ENCODE data around the gene IL1RL1.
"Not testable (repeated sequence)": the region's sequence is repeated elsewhere in the genome, so short reads cannot be mapped to it uniquely, and the experiment has no call there.

The IL1RL1 gene

GRCh38 chr2:102318437-102318836 is 7.1 kb downstream of the IL1RL1 start:
- H3K4me2 ChIP-seq (ENCODE audit: low read length) = no peak overlapping the region
- H3K9ac ChIP-seq (ENCODE audit: low read length) = no peak overlapping the region
- no CpG with 5 or more reads among the region's 2 CpGs for WGBS (ENCODE audit: extremely low coverage, insufficient coverage, insufficient read length)
- H3K79me2 ChIP-seq (ENCODE audit: control insufficient read depth, insufficient read depth, low read length, poor library complexity) = no peaks in the 10 kb centered on the region
- no peak overlapping the region for H3K4ac ChIP-seq (ENCODE audit: low read depth, low read length)
- H2BK12ac ChIP-seq (ENCODE audit: low read length) = no peak overlapping the region
- peaks cover 4% of the 10 kb centered on the region for H3K9me3 ChIP-seq (ENCODE audit: insufficient read depth, low read depth, low read length)
- no peaks in the 10 kb centered on the region for H3K79me1 ChIP-seq (ENCODE audit: low read length)
- H2AK5ac ChIP-seq (ENCODE audit: low read length) = no peak overlapping the region
- no peak overlapping the region for H4K8ac ChIP-seq (ENCODE audit: low read depth, low read length)
- DNase-seq = no peak
- H2BK5ac ChIP-seq (ENCODE audit: low read depth, low read length, poor library complexity) = no peak overlapping the region
- H4K91ac ChIP-seq (ENCODE audit: low read depth, low read length) = no peak overlapping the region
- H3K4me1 ChIP-seq (ENCODE audit: control insufficient read depth in 1 of 2, insufficient read depth in 2 of 2, low read length in 2 of 2) = peaks cover 0 to 3% of the 10 kb centered on the region in 2 experiments
- no peak overlapping the region for H4K12ac ChIP-seq (ENCODE audit: low read depth, low read length)
- no peak overlapping the region for H3K27ac ChIP-seq (ENCODE audit: low read depth, low read length)
- H3K14ac ChIP-seq (ENCODE audit: low read length) = no peak overlapping the region
- H3K4me3 ChIP-seq (ENCODE audit: low read depth, low read length) = no peak overlapping the region
- H2AFZ ChIP-seq (ENCODE audit: insufficient read depth, low read length, poor library complexity) = no peak overlapping the region
- no peak overlapping the region for H2BK120ac ChIP-seq (ENCODE audit: insufficient read depth, low read length, poor library complexity)
- peaks cover 0 to 2% of the 10 kb centered on the region in 2 experiments for H3K36me3 ChIP-seq (ENCODE audit: control insufficient read depth in 1 of 2, insufficient read depth in 2 of 2, low read length in 2 of 2)
- H3K23ac ChIP-seq (ENCODE audit: low read length) = no peak overlapping the region
- no peak overlapping the region for H3K18ac ChIP-seq (ENCODE audit: low read length)
- H3K27me3 ChIP-seq (ENCODE audit: insufficient read depth, low read length) = no peaks in the 10 kb centered on the region

DNA sequence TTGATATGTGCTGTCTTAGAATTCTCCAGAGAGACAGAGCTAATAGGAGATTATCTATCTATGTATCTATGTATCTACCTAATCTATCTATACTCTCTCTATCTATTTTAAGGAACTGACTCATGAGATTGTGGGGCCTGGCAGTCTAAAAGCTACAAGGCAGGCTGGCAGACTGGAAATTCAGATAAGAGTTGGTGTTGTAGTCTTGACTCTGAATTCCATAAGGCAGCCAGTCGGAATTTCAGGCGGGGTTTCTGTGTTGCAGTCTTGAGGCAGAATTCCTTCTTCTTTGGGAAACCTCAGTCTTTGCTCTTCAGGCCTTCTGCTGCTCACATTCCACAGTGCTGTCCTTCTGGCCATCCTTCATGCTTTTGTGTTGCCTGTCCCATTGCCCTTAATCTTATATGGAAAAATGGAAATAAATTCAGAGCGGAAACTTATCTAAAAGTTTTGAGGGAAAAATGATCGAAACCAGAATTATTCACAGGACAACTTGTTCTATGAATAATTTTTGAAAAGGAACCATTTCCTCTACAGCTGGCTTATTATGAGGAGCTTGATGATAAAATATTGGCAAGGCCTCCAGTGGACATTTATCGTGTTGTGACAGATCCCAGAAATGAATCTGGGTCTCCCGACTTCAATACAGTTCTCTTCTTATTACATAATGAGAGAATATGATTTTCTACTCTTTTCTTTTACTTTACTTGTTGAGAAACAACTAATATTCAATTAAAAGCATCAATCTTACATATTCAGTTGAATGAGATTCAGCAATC is 10.8 kb downstream of the IL1RL1 start:
- H3K36me3 ChIP-seq (ENCODE audit: control insufficient read depth in 1 of 2, insufficient read depth in 2 of 2, low read length in 2 of 2) = peaks cover 0 to 2% of the 10 kb centered on the region in 2 experiments
- peak; percentile 38 to 66 for DNase-seq
- H4K12ac ChIP-seq (ENCODE audit: low read depth, low read length) = no peak overlapping the region
- H2AK5ac ChIP-seq (ENCODE audit: low read length) = no peak overlapping the region
- no peaks in the 10 kb centered on the region for H3K79me1 ChIP-seq (ENCODE audit: low read length)
- no peak overlapping the region for H4K91ac ChIP-seq (ENCODE audit: low read depth, low read length)
- H3K79me2 ChIP-seq (ENCODE audit: control insufficient read depth, insufficient read depth, low read length, poor library complexity) = no peaks in the 10 kb centered on the region
- H3K9me3 ChIP-seq (ENCODE audit: insufficient read depth, low read depth, low read length) = peaks cover 3% of the 10 kb centered on the region
- H4K8ac ChIP-seq (ENCODE audit: low read depth, low read length) = no peak overlapping the region
- H2BK5ac ChIP-seq (ENCODE audit: low read depth, low read length, poor library complexity) = no peak overlapping the region
- no peak overlapping the region for H2BK12ac ChIP-seq (ENCODE audit: low read length)
- H3K27ac ChIP-seq (ENCODE audit: low read depth, low read length) = no peak overlapping the region
- H3K9ac ChIP-seq (ENCODE audit: low read length) = no peak overlapping the region
- H2BK120ac ChIP-seq (ENCODE audit: insufficient read depth, low read length, poor library complexity) = no peak overlapping the region
- no peaks in the 10 kb centered on the region for H3K27me3 ChIP-seq (ENCODE audit: insufficient read depth, low read length)
- no CpG with 5 or more reads among the region's 6 CpGs for WGBS (ENCODE audit: extremely low coverage, insufficient coverage, insufficient read length)
- H2AFZ ChIP-seq (ENCODE audit: insufficient read depth, low read length, poor library complexity) = no peak overlapping the region
- no peak overlapping the region for H3K14ac ChIP-seq (ENCODE audit: low read length)
- H3K4me2 ChIP-seq (ENCODE audit: low read length) = no peak overlapping the region
- no peak overlapping the region for H3K4ac ChIP-seq (ENCODE audit: low read depth, low read length)
- H3K23ac ChIP-seq (ENCODE audit: low read length) = no peak overlapping the region
- peaks cover 0 to 3% of the 10 kb centered on the region in 2 experiments for H3K4me1 ChIP-seq (ENCODE audit: control insufficient read depth in 1 of 2, insufficient read depth in 2 of 2, low read length in 2 of 2)
- no peak overlapping the region for H3K4me3 ChIP-seq (ENCODE audit: low read depth, low read length)
- H3K18ac ChIP-seq (ENCODE audit: low read length) = no peak overlapping the region

GRCh38 chr2:102324914-102325313 is 13.6 kb downstream of the IL1RL1 start:
- not testable (repeated sequence) for H3K4ac ChIP-seq (ENCODE audit: low read depth, low read length); H3K18ac ChIP-seq (ENCODE audit: low read length); H3K23ac ChIP-seq (ENCODE audit: low read length); H3K36me3 ChIP-seq (ENCODE audit: control insufficient read depth in 1 of 2, insufficient read depth in 2 of 2, low read length in 2 of 2); H3K14ac ChIP-seq (ENCODE audit: low read length); H2BK120ac ChIP-seq (ENCODE audit: insufficient read depth, low read length, poor library complexity); H4K8ac ChIP-seq (ENCODE audit: low read depth, low read length); H2AK5ac ChIP-seq (ENCODE audit: low read length); H3K79me1 ChIP-seq (ENCODE audit: low read length); H3K9ac ChIP-seq (ENCODE audit: low read length); H3K9me3 ChIP-seq (ENCODE audit: insufficient read depth, low read depth, low read length); H2AFZ ChIP-seq (ENCODE audit: insufficient read depth, low read length, poor library complexity); H4K12ac ChIP-seq (ENCODE audit: low read depth, low read length); H2BK5ac ChIP-seq (ENCODE audit: low read depth, low read length, poor library complexity); H3K4me3 ChIP-seq (ENCODE audit: low read depth, low read length); H3K27me3 ChIP-seq (ENCODE audit: insufficient read depth, low read length); H3K4me2 ChIP-seq (ENCODE audit: low read length); H4K91ac ChIP-seq (ENCODE audit: low read depth, low read length); H3K79me2 ChIP-seq (ENCODE audit: control insufficient read depth, insufficient read depth, low read length, poor library complexity); H3K4me1 ChIP-seq (ENCODE audit: control insufficient read depth in 1 of 2, insufficient read depth in 2 of 2, low read length in 2 of 2); DNase-seq; H3K27ac ChIP-seq (ENCODE audit: low read depth, low read length); H2BK12ac ChIP-seq (ENCODE audit: low read length)
- WGBS (ENCODE audit: extremely low coverage, insufficient coverage, insufficient read length) = no CpG with 5 or more reads among the region's 5 CpGs

- no peaks in the 10 kb centered on the region for H3K36me3 ChIP-seq (ENCODE audit: control insufficient read depth in 1 of 2, insufficient read depth in 2 of 2, low read length in 2 of 2)
- H3K4me2 ChIP-seq (ENCODE audit: low read length) = no peak overlapping the region
- no peak overlapping the region for H3K14ac ChIP-seq (ENCODE audit: low read length)
- H2BK5ac ChIP-seq (ENCODE audit: low read depth, low read length, poor library complexity) = no peak overlapping the region
- no peaks in the 10 kb centered on the region for H3K79me2 ChIP-seq (ENCODE audit: control insufficient read depth, insufficient read depth, low read length, poor library complexity)
- no peak overlapping the region for H3K9ac ChIP-seq (ENCODE audit: low read length)
- no peak for DNase-seq
- no CpG with 5 or more reads among the region's 5 CpGs for WGBS (ENCODE audit: extremely low coverage, insufficient coverage, insufficient read length)
- H4K91ac ChIP-seq (ENCODE audit: low read depth, low read length) = no peak overlapping the region
- no peak overlapping the region for H2BK12ac ChIP-seq (ENCODE audit: low read length)
- H2AFZ ChIP-seq (ENCODE audit: insufficient read depth, low read length, poor library complexity) = no peak overlapping the region
- H2BK120ac ChIP-seq (ENCODE audit: insufficient read depth, low read length, poor library complexity) = no peak overlapping the region
- H3K18ac ChIP-seq (ENCODE audit: low read length) = no peak overlapping the region
- no peak overlapping the region for H3K23ac ChIP-seq (ENCODE audit: low read length)
- no peak overlapping the region for H4K12ac ChIP-seq (ENCODE audit: low read depth, low read length)
- no peaks in the 10 kb centered on the region for H3K9me3 ChIP-seq (ENCODE audit: insufficient read depth, low read depth, low read length)
- no peak overlapping the region for H4K8ac ChIP-seq (ENCODE audit: low read depth, low read length)
- no peak overlapping the region for H3K4ac ChIP-seq (ENCODE audit: low read depth, low read length)
- H3K27me3 ChIP-seq (ENCODE audit: insufficient read depth, low read length) = no peaks in the 10 kb centered on the region
- H3K4me3 ChIP-seq (ENCODE audit: low read depth, low read length) = no peak overlapping the region
- no peaks in the 10 kb centered on the region for H3K79me1 ChIP-seq (ENCODE audit: low read length)
- H3K4me1 ChIP-seq (ENCODE audit: control insufficient read depth in 1 of 2, insufficient read depth in 2 of 2, low read length in 2 of 2) = no peaks in the 10 kb centered on the region
- H3K27ac ChIP-seq (ENCODE audit: low read depth, low read length) = no peak overlapping the region
- no peak overlapping the region for H2AK5ac ChIP-seq (ENCODE audit: low read length)
These were observed 20.1 kb downstream of the IL1RL1 start for GRCh38 chr2:102331311-102331980.

Measured in trophoblast cell (in vitro differentiated cells and primary cell).